ENCODE data around the gene TRANK1. TPM values are rescaled to one million over a fixed set of nuclear protein-coding genes. Genes with fewer than 3 reads are reported as not detected.
"Not testable (repeated sequence)": the region's sequence is repeated elsewhere in the genome, so short reads cannot be mapped to it uniquely, and the experiment has no call there.

The TRANK1 gene
- total RNA-seq, 1 donor, result 42.4 TPM

GRCh38 chr3:36964817-36965216, 20.0 kb upstream of the TRANK1 start:
- peaks cover 7% of the 10 kb centered on the region for H3K4me1 ChIP-seq (ENCODE audit: insufficient read depth, low read length)

GRCh38 chr3:36964331-36964730, 19.5 kb upstream of the TRANK1 start:
- H3K4me1 ChIP-seq (ENCODE audit: insufficient read depth, low read length), result peaks cover 3% of the 10 kb centered on the region
- no peak overlapping the region for H3K4me3 ChIP-seq (ENCODE audit: low read length)
- H3K27me3 ChIP-seq (ENCODE audit: insufficient read depth, low read length), result no peaks in the 10 kb centered on the region
- H3K9me3 ChIP-seq (ENCODE audit: low read depth, low read length), result no peaks in the 10 kb centered on the region

More at GRCh38 chr3:36964817-36965216, 20.0 kb upstream of the TRANK1 start:
- H3K4me3 ChIP-seq (ENCODE audit: low read length), result no peak overlapping the region
- H3K27me3 ChIP-seq (ENCODE audit: insufficient read depth, low read length), result no peaks in the 10 kb centered on the region
- H3K9me3 ChIP-seq (ENCODE audit: low read depth, low read length), result no peaks in the 10 kb centered on the region

- H3K27me3 ChIP-seq (ENCODE audit: insufficient read depth, low read length); H3K4me3 ChIP-seq (ENCODE audit: low read length); H3K9me3 ChIP-seq (ENCODE audit: low read depth, low read length); H3K4me1 ChIP-seq (ENCODE audit: insufficient read depth, low read length): not testable (repeated sequence)
These were observed 18.2 kb upstream of the TRANK1 start for GRCh38 chr3:36963008-36963407.

GRCh38 chr3:36960502-36960901, 15.6 kb upstream of the TRANK1 start:
- Histone ChIP-seq H3K4me3 (ENCODE audit: low read length) (no peak overlapping the region), H3K4me1 (ENCODE audit: insufficient read depth, low read length) (no peaks in the 10 kb centered on the region), H3K9me3 (ENCODE audit: low read depth, low read length) (no peaks in the 10 kb centered on the region), H3K27me3 (ENCODE audit: insufficient read depth, low read length) (no peaks in the 10 kb centered on the region)

GRCh38 chr3:36959821-36960220, 15.0 kb upstream of the TRANK1 start:
- no peaks in the 10 kb centered on the region for H3K9me3 ChIP-seq (ENCODE audit: low read depth, low read length)
- no peaks in the 10 kb centered on the region for H3K4me1 ChIP-seq (ENCODE audit: insufficient read depth, low read length)
- H3K4me3 ChIP-seq (ENCODE audit: low read length), result no peak overlapping the region
- H3K27me3 ChIP-seq (ENCODE audit: insufficient read depth, low read length), result no peaks in the 10 kb centered on the region

GRCh38 chr3:36957862-36958686, 13.2 kb upstream of the TRANK1 start:
- H3K9me3 ChIP-seq (ENCODE audit: low read depth, low read length), result no peaks in the 10 kb centered on the region
- H3K27me3 ChIP-seq (ENCODE audit: insufficient read depth, low read length), result no peaks in the 10 kb centered on the region
- no peak overlapping the region for H3K4me3 ChIP-seq (ENCODE audit: low read length)
- H3K4me1 ChIP-seq (ENCODE audit: insufficient read depth, low read length), result no peaks in the 10 kb centered on the region

- Histone ChIP-seq H3K27me3 (ENCODE audit: insufficient read depth, low read length) (no peaks in the 10 kb centered on the region), H3K9me3 (ENCODE audit: low read depth, low read length) (no peaks in the 10 kb centered on the region), H3K4me1 (ENCODE audit: insufficient read depth, low read length) (no peaks in the 10 kb centered on the region), H3K4me3 (ENCODE audit: low read length) (no peak overlapping the region)
These were observed 12.2 kb upstream of the TRANK1 start for GRCh38 chr3:36957063-36957462.

GRCh38 chr3:36956155-36956554, 11.3 kb upstream of the TRANK1 start:
- H3K4me1 ChIP-seq (ENCODE audit: insufficient read depth, low read length), result no peaks in the 10 kb centered on the region
- no peaks in the 10 kb centered on the region for H3K9me3 ChIP-seq (ENCODE audit: low read depth, low read length)
- H3K4me3 ChIP-seq (ENCODE audit: low read length), result no peak overlapping the region
- no peaks in the 10 kb centered on the region for H3K27me3 ChIP-seq (ENCODE audit: insufficient read depth, low read length)

- H3K4me1 ChIP-seq (ENCODE audit: insufficient read depth, low read length), result no peaks in the 10 kb centered on the region
These were observed 9.7 kb upstream of the TRANK1 start for GRCh38 chr3:36954452-36955134.

GRCh38 chr3:36947814-36948213, 3.0 kb upstream of the TRANK1 start:
- peaks cover 15% of the 10 kb centered on the region for H3K4me1 ChIP-seq (ENCODE audit: insufficient read depth, low read length)
- not testable (repeated sequence) for H3K4me3 ChIP-seq (ENCODE audit: low read length); H3K27me3 ChIP-seq (ENCODE audit: insufficient read depth, low read length); H3K9me3 ChIP-seq (ENCODE audit: low read depth, low read length)

More at GRCh38 chr3:36954452-36955134, 9.7 kb upstream of the TRANK1 start:
- no peaks in the 10 kb centered on the region for H3K27me3 ChIP-seq (ENCODE audit: insufficient read depth, low read length)
- no peaks in the 10 kb centered on the region for H3K9me3 ChIP-seq (ENCODE audit: low read depth, low read length)
- no peak overlapping the region for H3K4me3 ChIP-seq (ENCODE audit: low read length)

- peaks cover 15% of the 10 kb centered on the region for H3K4me1 ChIP-seq (ENCODE audit: insufficient read depth, low read length)
- H3K9me3 ChIP-seq (ENCODE audit: low read depth, low read length), result peaks cover 6% of the 10 kb centered on the region
- peak overlapping the region; percentile 68 for H3K4me3 ChIP-seq (ENCODE audit: low read length)
These were observed 603 bp upstream of the TRANK1 start for GRCh38 chr3:36945333-36945980.

GRCh38 chr3:36944012-36944640, 728 bp downstream of the TRANK1 start:
- Histone ChIP-seq H3K4me1 (ENCODE audit: insufficient read depth, low read length) (peaks cover 15% of the 10 kb centered on the region), H3K9me3 (ENCODE audit: low read depth, low read length) (peaks cover 6% of the 10 kb centered on the region), H3K4me3 (ENCODE audit: low read length) (peak overlapping the region; percentile 68), H3K27me3 (ENCODE audit: insufficient read depth, low read length) (no peaks in the 10 kb centered on the region)

More at GRCh38 chr3:36945333-36945980, 603 bp upstream of the TRANK1 start:
- no peaks in the 10 kb centered on the region for H3K27me3 ChIP-seq (ENCODE audit: insufficient read depth, low read length)

GRCh38 chr3:36943601-36944000, 1.3 kb downstream of the TRANK1 start:
- no peaks in the 10 kb centered on the region for H3K27me3 ChIP-seq (ENCODE audit: insufficient read depth, low read length)
- peak overlapping the region; percentile 68 for H3K4me3 ChIP-seq (ENCODE audit: low read length)
- H3K4me1 ChIP-seq (ENCODE audit: insufficient read depth, low read length), result peaks cover 15% of the 10 kb centered on the region
- peaks cover 6% of the 10 kb centered on the region for H3K9me3 ChIP-seq (ENCODE audit: low read depth, low read length)

GRCh38 chr3:36942638-36943248, 2.1 kb downstream of the TRANK1 start:
- Histone ChIP-seq H3K9me3 (ENCODE audit: low read depth, low read length) (no peaks in the 10 kb centered on the region), H3K4me3 (ENCODE audit: low read length) (no peak overlapping the region), H3K4me1 (ENCODE audit: insufficient read depth, low read length) (peaks cover 15% of the 10 kb centered on the region), H3K27me3 (ENCODE audit: insufficient read depth, low read length) (no peaks in the 10 kb centered on the region)
